ENCODE data around the gene RASSF1.

The RASSF1 gene

DNA sequence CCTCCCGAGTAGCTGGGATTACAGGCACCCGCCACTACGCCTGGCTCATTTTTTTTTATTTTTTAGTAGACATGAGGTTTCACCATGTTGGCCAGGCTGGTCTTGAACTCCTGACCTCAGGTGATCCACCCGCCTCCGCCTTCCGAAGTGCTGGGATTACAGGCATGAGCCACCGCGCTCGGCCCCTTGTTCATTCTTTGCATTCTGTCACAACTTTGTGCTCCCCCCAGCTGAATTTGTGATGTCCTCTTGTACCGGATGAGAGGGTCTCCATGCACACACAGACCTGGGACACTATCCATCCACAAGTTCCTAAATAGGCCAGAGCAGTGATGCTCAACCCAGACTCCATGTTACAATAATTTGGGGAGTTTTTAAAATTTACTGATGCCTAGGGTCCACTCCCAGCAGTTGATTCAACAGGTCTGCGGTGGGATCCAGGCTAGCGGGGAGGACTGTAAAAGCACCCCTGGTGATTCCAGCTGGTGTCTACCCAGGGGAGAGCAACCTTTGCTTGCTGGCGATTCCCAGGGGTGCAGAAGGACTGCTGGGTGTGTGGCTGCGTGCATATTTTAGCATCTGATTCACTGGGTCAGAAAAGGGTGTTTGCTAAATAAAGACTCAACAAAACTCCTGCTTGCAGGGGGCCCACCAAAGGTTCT lies 1.0 kb downstream of the RASSF1 start:
- Mint-ChIP-seq H3K4me1 (peaks cover 34% of the 10 kb centered on the region), H3K9me3 (no peaks in the 10 kb centered on the region), H3K36me3 (ENCODE audit: low read depth) (no peaks in the 10 kb centered on the region), H3K27ac (peak overlapping the region; percentile 34 to 96 (median 86)), H3K27me3 (ENCODE audit: low read depth) (peaks cover 52% of the 10 kb centered on the region), H3K4me3 (peak overlapping the region; percentile 81 to 94 (median 89))
- no peak for TF ChIP-seq CTCF (IDR thresholded peaks at IDR 0.05; ENCODE audit: unreplicated experiment in 3 of 3)

DNA sequence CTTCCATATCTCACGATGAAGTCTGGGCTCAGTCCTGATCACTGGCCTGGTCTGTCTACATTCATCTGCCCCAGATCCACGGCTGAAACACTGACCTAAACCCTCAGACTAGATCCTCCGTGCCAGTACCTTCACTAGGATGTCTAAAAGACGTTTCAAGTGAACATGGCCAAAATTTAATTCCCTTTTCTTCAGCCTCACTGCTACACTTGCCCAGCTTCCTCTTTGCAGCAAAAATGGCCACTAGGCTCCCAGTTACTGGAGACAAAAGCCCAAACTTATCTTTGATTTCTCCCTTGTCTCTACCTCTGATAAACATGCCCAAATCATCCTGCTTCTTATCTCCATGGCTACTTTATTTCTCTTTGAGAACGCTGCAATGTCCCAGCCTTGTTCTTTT lies 1.7 kb downstream of the RASSF1 start:
- peaks cover 41% of the 10 kb centered on the region for H3K4me1 Mint-ChIP-seq
- no peaks in the 10 kb centered on the region for H3K36me3 Mint-ChIP-seq (ENCODE audit: low read depth)
- no peaks in the 10 kb centered on the region for H3K9me3 Mint-ChIP-seq
- H3K27ac Mint-ChIP-seq = peak overlapping the region; percentile 86 to 97 (median 96)
- no peak for TF ChIP-seq CTCF (IDR thresholded peaks at IDR 0.05; ENCODE audit: unreplicated experiment in 3 of 3)
- H3K4me3 Mint-ChIP-seq = peak overlapping the region; percentile 89 to 95 (median 94)
- peaks cover 47% of the 10 kb centered on the region for H3K27me3 Mint-ChIP-seq (ENCODE audit: low read depth)

DNA sequence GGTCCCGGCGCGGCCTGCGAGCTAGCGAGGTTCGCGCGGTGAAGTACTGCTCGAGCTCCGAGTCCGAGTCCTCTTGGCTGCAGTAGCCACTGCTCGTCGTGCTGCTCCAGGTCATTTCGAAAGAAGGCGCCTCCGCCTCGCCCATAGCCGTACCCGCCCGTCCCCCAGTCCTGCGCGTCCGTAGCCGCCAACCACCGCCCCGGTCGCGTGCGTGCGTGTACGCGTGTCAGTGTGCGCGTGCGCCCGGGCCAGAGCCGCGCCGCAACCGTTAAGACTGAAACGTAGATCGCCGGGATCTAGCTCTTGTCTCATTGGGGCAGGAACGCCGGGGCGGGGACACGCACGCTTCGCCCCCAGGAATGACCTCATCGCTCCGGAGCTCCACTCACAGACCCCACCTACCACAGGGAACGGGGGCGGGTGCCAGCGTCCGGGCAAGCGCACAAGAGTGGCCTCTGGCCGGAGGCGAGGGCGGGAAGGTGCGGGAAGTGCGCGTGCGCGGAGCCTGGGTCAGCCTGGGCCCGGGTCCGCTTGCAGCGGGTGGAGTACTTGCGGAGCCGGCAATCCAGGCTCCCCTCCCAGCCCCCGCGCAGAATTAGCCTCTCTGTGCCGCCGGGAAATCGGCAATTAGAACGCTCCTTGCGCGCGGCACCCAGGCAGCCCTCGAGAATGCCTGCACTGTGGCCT lies 3.3 kb downstream of the RASSF1 start:
- Mint-ChIP-seq H3K36me3 (ENCODE audit: low read depth) (no peaks in the 10 kb centered on the region), H3K4me1 (peaks cover 44% of the 10 kb centered on the region), H3K27me3 (ENCODE audit: low read depth) (peaks cover 35% of the 10 kb centered on the region), H3K27ac (peak overlapping the region; percentile 86 to 97 (median 96)), H3K4me3 (peak overlapping the region; percentile 89 to 95 (median 94)), H3K9me3 (no peaks in the 10 kb centered on the region)
- no peak for TF ChIP-seq CTCF (IDR thresholded peaks at IDR 0.05; ENCODE audit: unreplicated experiment in 3 of 3)

DNA sequence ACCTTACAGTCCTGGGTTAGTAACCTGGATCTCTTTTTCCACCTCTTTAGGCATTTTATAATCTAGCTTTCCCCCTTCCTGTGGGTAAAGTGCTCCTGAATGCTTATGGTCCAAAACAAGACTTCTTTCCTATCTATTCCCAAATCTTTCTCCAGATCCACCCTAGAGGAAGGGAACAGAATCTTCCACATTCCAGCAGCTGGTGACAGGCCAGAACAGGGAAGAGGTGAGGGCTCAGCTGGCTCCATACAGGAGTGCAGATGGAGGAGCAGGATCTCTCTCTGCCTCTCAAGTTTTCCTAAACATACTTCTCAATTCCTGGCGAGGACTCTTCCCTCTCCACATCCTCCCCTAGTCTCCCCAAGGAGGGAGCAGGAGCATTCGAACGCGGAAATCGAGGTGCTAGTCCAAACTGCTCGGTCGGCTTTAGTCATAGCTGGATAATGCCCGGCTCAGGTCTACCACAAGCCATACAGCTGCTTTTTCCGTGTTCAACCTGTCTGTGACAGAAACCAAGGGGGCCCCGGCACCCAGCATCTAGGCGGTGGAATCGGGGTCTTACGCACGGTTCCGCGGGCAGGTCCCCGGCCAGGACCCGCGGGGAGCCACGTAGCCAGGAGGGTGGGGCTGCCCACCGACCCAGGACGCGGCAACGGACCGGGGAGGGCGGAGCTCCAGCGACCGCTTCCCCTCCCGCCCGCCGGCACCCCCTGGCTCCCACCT lies 4.0 kb downstream of the RASSF1 start:
- Mint-ChIP-seq H3K9me3 (no peaks in the 10 kb centered on the region), H3K4me1 (peaks cover 44% of the 10 kb centered on the region), H3K27me3 (ENCODE audit: low read depth) (peaks cover 28% of the 10 kb centered on the region), H3K36me3 (ENCODE audit: low read depth) (no peaks in the 10 kb centered on the region), H3K27ac (peak overlapping the region; percentile 86 to 96 (median 90)), H3K4me3 (peak overlapping the region; percentile 89 to 95 (median 94))
- no peak for TF ChIP-seq CTCF (IDR thresholded peaks at IDR 0.05; ENCODE audit: unreplicated experiment in 3 of 3)

DNA sequence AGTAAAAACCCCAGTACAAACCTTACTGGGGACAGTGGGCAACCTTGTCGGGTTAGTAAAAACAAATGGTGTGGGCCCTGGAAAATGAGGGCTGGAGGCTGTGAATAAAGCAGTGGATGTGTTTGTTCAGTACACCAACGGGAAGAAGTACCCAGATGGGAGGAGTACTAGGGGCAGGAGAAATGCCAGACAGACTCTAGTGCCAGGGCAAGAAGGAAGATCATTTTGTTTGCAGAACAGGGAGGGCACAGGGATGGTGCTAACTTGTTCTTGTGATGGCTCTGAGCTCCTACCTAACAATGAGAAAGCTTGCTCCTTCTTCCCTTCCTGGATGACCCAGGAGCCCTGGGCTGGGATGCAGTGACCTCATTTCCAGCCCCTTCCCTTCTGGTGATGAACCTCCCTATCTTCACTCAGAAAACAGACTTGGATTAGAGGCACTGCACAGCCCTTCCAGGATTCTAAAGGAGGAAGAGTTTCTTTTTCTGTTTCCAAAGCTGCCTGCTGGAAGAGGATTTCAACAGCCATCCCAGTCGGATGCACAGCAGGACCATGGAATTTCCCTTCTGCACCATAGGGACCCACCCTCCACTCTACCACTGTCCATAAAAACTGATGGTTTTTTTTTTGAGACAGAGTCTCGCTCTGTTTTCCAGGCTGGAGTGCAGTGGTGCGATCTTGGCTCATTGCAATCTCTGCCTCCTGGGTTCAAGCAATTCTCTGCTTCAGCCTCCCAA lies 6.1 kb downstream of the RASSF1 start:
- TF ChIP-seq CTCF (IDR thresholded peaks at IDR 0.05; ENCODE audit: unreplicated experiment in 3 of 3) = no peak
- Mint-ChIP-seq H3K9me3 (no peaks in the 10 kb centered on the region), H3K27ac (peak overlapping the region in 1 of 3 experiments; percentile 39), H3K4me3 (peak overlapping the region; percentile 67 to 80 (median 74)), H3K36me3 (ENCODE audit: low read depth) (peaks cover 10% of the 10 kb centered on the region), H3K4me1 (peaks cover 38% of the 10 kb centered on the region), H3K27me3 (ENCODE audit: low read depth) (peaks cover 8% of the 10 kb centered on the region)
